Subcutaneous adipose tissue (tissue), 4 donors: ENCODE measurements around the gene WFDC10B. TPM values are rescaled to one million over a fixed set of nuclear protein-coding genes. Genes with fewer than 3 reads are reported as not detected.

Source experiments
- total RNA-seq, 4 donors: library from RNA; depleted of rRNA; stranded (reverse); fragments of >200 nt; gene quantifications; one replicate each; pipeline ENCODE4 v1.1.0, GENCODE V29; 2016
- TF ChIP-seq, protein P1 (sequence below): fragments of 450-650 bp; IDR thresholded peaks from one replicate; pipeline ENCODE4 v1.5.1; 2016; ENCODE audit warnings: low read depth, mild to moderate bottlenecking, control low read depth, antibody characterized with exemption, moderate library complexity

WFDC10B gene
- total RNA-seq, 4 donors from 2014 or later, result not detected

DNA sequence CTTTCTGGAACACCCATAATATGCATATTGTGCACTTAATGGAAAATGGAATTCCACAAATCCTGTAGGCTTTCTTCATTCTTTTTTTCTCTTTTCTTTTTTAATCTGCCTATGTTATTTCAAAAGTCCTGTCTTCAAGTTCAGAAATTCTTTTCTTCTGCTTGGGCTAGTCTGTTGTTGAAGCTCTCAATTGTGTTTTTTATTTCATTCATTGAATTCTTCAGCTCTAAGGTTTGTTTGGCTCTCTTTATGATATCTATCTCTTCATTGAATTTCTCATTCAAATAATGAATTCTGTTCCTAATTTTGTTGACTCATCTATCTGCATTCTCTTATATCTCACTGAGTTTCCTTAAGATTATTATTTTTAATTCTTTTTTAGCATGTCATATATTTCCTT, 27.4 kb upstream of the WFDC10B start:
- TF ChIP-seq, protein P1, sequence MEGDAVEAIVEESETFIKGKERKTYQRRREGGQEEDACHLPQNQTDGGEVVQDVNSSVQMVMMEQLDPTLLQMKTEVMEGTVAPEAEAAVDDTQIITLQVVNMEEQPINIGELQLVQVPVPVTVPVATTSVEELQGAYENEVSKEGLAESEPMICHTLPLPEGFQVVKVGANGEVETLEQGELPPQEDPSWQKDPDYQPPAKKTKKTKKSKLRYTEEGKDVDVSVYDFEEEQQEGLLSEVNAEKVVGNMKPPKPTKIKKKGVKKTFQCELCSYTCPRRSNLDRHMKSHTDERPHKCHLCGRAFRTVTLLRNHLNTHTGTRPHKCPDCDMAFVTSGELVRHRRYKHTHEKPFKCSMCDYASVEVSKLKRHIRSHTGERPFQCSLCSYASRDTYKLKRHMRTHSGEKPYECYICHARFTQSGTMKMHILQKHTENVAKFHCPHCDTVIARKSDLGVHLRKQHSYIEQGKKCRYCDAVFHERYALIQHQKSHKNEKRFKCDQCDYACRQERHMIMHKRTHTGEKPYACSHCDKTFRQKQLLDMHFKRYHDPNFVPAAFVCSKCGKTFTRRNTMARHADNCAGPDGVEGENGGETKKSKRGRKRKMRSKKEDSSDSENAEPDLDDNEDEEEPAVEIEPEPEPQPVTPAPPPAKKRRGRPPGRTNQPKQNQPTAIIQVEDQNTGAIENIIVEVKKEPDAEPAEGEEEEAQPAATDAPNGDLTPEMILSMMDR, result no peak

- TF ChIP-seq, protein P1, result no peak
These were observed 22.2 kb upstream of the WFDC10B start for GRCh38 chr20:45727044-45727443.

GRCh38 chr20:45725134-45725533, 20.3 kb upstream of the WFDC10B start:
- TF ChIP-seq, protein P1, result no peak

DNA sequence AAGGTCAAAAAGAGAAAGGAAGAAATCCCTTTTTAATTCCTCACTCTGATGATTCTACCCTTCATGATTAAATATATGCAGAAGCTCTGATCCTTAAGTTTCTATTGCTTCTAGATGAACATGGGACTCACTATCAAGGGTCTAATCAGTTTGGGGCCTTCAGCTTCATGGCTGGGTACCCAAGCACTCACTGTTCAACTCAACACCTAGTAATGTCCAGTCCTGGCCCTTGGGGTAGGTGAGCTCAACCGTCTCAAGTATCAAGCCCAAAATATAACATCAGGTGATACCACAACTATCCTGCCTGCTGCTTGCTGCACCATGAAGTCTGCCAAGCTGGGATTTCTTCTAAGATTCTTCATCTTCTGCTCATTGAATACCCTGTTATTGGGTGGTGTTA, 17.2 kb upstream of the WFDC10B start, which contains the start of gene SPINT4:
Gene SPINT4, plus strand, starts transcription at position 301 of the 400 bp plus-strand sequence. Its CDS starts 21 bp downstream, at position 322.
- TF ChIP-seq, protein P1, result no peak

- TF ChIP-seq, protein P1, result no peak
These were observed 2.9 kb downstream of the WFDC10B start, which contains the start of gene WFDC13 for GRCh38 chr20:45701873-45702272. WFDC13 (plus strand) TSS chr20:45702038; CDS start chr20:45702124, 86 bp downstream.

DNA sequence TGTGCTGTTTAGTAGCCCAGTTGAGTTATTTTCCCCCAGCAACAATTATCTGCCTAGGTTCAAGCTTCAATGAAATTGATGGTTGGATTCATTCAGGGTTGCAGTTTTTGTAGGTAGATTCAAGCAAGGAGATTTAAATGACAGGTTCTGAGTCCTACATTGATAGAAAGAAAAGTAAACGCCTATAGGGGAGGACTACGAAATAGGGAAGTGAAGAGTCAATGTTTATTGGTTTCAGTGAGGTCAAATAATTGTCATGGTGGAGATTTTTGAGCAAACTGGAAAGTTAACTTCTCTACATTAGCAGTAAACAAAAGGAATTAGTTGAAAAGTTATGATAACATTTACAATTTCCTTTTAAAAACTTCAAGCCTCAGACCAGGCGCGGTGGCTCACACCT, 3.7 kb downstream of the WFDC10B start:
- TF ChIP-seq, protein P1, result no peak

DNA sequence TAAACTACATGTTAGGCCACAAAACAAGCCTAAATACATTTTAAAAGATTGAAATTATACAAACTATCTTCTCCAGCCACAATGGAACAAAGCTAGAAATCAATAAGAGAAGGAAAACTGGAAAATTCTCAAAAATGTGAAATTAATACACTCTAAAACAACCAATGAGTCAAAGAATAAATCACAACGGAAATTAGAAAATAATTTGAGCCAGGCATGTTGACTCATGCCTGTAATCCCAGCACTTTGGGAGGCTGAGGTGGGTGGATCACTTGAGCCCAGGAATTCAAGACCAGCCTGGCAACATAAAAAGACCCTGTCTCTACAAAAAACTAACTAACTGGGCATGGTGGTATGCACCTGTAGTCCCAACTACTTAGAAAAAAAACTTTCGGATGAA, 9.3 kb downstream of the WFDC10B start:
- TF ChIP-seq, protein P1, result no peak
